HCT116 (cell line): ENCODE data around the gene MATN3. TPM values are rescaled to one million over a fixed set of nuclear protein-coding genes. Genes with fewer than 3 reads are reported as not detected.

Source experiments
- ATAC-seq: fragments of 200-7000 bp; cut with Tn5 transposase; 2 replicates; pipeline ENCODE4 v1.9.1; 2020; ENCODE audit warnings: mild to moderate bottlenecking, moderate library complexity
- BruUV-seq: library from RNA; stranded (reverse); fragments of 400-500 nt; replicated peaks from 2 replicates; lab custom pipeline; 2021; lab: Mats Ljungman, UMichigan
- CTCF ChIA-PET: fragments of 300-600 bp; sonication (Branson Sonifier 250); formaldehyde crosslinking; loops from one replicate; lab custom pipeline; 2021; ENCODE audit warnings: antibody characterized with exemption; lab: Charles Lee
- POLR2A ChIA-PET: fragments of 300-600, 350-600 bp; sonication (Branson Sonifier 250); formaldehyde crosslinking; loops from one replicate; lab custom pipeline; 2021; ENCODE audit warnings: antibody characterized with exemption; lab: Charles Lee
- RAD21 ChIA-PET, 2 experiments: fragments of 300-600 bp; sonication (Branson Sonifier 250); formaldehyde crosslinking; loops; one replicate each; lab custom pipeline; 2023; ENCODE audit warnings: low total read pairs in 2 of 2; ENCODE audit not compliant: uncharacterized antibody in 2 of 2, unreplicated experiment in 2 of 2, low non-redundant PET in 1 of 2; lab: Charles Lee
- DNase-seq: peaks from one replicate; pipeline ENCODE4 v3.0.0-alpha.2; 2010; ENCODE audit warnings: low read depth, low spot score
- H2AFZ ChIP-seq: fragments of 200-600 bp; shearing (Covaris generic), sonication (generic); 2 replicates; pipeline ENCODE4 v1.6.1; 2017; ENCODE audit warnings: low read depth, mixed run types, mixed read lengths, antibody characterized with exemption, low read length; ENCODE audit not compliant: poor library complexity, severe bottlenecking
- H3K27ac ChIP-seq: 2 replicates; pipeline ENCODE4 v1.5.1; 2012; ENCODE audit warnings: low read depth, low read length
- H3K27me3 ChIP-seq: fragments of 200-600 bp; sonication (generic); 2 replicates; pipeline ENCODE4 v1.6.1; 2016; ENCODE audit warnings: mixed run types, low read length, mixed read lengths; ENCODE audit not compliant: insufficient read depth
- H3K36me3 ChIP-seq, 2 experiments: fragments of 200-500 bp in 1 of 2; fragments of 200-600 bp in 1 of 2; sonication (Bioruptor generic) in 1 of 2; sonication (generic) in 1 of 2; 2 replicates each; pipeline versions ENCODE4 v1.5.1 to v1.6.1; 2014 to 2016; ENCODE audit warnings: low read length in 2 of 2, inconsistent platforms in 1 of 2, mixed read lengths in 1 of 2, mixed run types in 1 of 2; ENCODE audit not compliant: insufficient read depth in 2 of 2, control insufficient read depth in 1 of 2
- H3K4me1 ChIP-seq, 2 experiments: fragments of 200-600 bp in 1 of 2; sonication (generic) in 1 of 2; 2 replicates each; pipeline versions ENCODE4 v1.5.1 to v1.6.1; 2012 to 2017; ENCODE audit warnings: low read length in 2 of 2, inconsistent platforms in 1 of 2, mild to moderate bottlenecking in 1 of 2, mixed read lengths in 1 of 2, mixed run types in 1 of 2, moderate library complexity in 1 of 2; ENCODE audit not compliant: insufficient read depth in 2 of 2, control insufficient read depth in 1 of 2
- H3K4me2 ChIP-seq: fragments of 200-600 bp; sonication (generic); 2 replicates; pipeline ENCODE4 v1.6.1; 2017; ENCODE audit warnings: mixed run types, low read length, mixed read lengths
- H3K4me3 ChIP-seq, 2 experiments: fragments of 200-600 bp in 1 of 2; sonication (generic) in 1 of 2; replicated peaks in 1 of 2; 2 replicates each; pipeline ENCODE4 v1.5.1; 2011 to 2016; ENCODE audit warnings: low read length in 2 of 2, control low read depth in 1 of 2, low read depth in 1 of 2, mild to moderate bottlenecking in 1 of 2, mixed read lengths in 1 of 2, mixed run types in 1 of 2
- H3K79me2 ChIP-seq: fragments of 200-600 bp; sonication (generic); 2 replicates; pipeline ENCODE4 v1.6.1; 2017; ENCODE audit warnings: mild to moderate bottlenecking, mixed run types, low read length, moderate library complexity, mixed read lengths; ENCODE audit not compliant: insufficient read depth
- H3K9ac ChIP-seq: fragments of 200-600 bp; sonication (generic); 2 replicates; pipeline ENCODE4 v1.6.1; 2016; ENCODE audit warnings: low read length, mixed read lengths
- H3K9me2 ChIP-seq: fragments of 200-600 bp; sonication (generic), shearing (Covaris generic); 2 replicates; pipeline ENCODE4 v1.6.1; 2017; ENCODE audit warnings: mixed run types, mild to moderate bottlenecking, moderate library complexity; ENCODE audit not compliant: insufficient read depth
- H3K9me3 ChIP-seq, 2 experiments: fragments of 200-500 bp in 1 of 2; fragments of 200-600 bp in 1 of 2; sonication (Bioruptor generic) in 1 of 2; sonication (generic) in 1 of 2; 2 replicates each; pipeline ENCODE4 v1.6.1; 2014 to 2017; ENCODE audit warnings: low read length in 2 of 2, mixed read lengths in 2 of 2, inconsistent platforms in 1 of 2, low read depth in 1 of 2, mild to moderate bottlenecking in 1 of 2, mixed run types in 1 of 2, moderate library complexity in 1 of 2; ENCODE audit not compliant: control insufficient read depth in 1 of 2, insufficient read depth in 1 of 2
- H4K20me1 ChIP-seq: fragments of 200-600 bp; sonication (generic), shearing (Covaris generic); 2 replicates; pipeline ENCODE4 v1.6.1; 2017; ENCODE audit warnings: mixed run types, mild to moderate bottlenecking, moderate library complexity; ENCODE audit not compliant: insufficient read depth
- CBX3 ChIP-seq: IDR thresholded peaks from 2 replicates; pipeline ENCODE4 v1.6.1; 2012; ENCODE audit warnings: low read depth
- ELF1 ChIP-seq: IDR thresholded peaks from 2 replicates; pipeline ENCODE4 v1.6.1; 2012; ENCODE audit warnings: low read depth, borderline replicate concordance
- FOSL1 ChIP-seq: IDR thresholded peaks from 2 replicates; pipeline ENCODE4 v1.6.1; 2012; ENCODE audit warnings: low read depth
- JUND ChIP-seq: IDR thresholded peaks from 2 replicates; pipeline ENCODE4 v1.6.1; 2012
- ZFX ChIP-seq: fragments of 450-650 bp; IDR thresholded peaks from 2 replicates; pipeline ENCODE4 v1.6.1; 2017
- intact Hi-C: fragments of 100-400 bp; cut with micrococcal nuclease; formaldehyde crosslinking; loops from 2 replicates; pipeline ENCODE4 v1.10.0; 2022
- total RNA-seq: library from RNA; stranded (reverse); gene quantifications from one replicate; pipeline ENCODE4 v1.2.1, GENCODE V29; 2021; ENCODE audit not compliant: unreplicated experiment
- TF ChIP-seq, protein P1 (sequence below): IDR thresholded peaks from 2 replicates; pipeline ENCODE4 v1.6.1; 2012

The MATN3 gene
- total RNA-seq, 1 experiment from 2014 or later: not detected

DNA sequence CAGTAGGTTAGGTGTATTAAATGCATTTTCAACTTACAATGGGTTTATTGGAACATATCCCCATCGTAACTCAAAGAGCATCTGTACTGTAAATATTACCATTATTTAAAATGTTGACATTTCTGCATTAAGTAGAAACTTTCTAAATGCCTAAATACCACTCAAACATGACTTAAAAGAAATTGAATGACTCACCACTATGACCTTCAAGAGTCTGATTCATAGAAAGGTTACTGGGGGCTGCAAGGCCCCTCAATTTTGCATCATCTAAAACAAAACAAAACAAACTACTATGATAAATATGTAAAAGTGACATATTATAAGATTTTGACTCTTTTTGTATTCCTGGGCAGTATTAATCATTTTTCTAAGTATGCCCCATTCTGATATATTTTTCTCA lies 30.2 kb downstream of the MATN3 start:
- no peaks in the 10 kb centered on the region for H3K9me3 ChIP-seq
- DNase-seq: no peak

DNA sequence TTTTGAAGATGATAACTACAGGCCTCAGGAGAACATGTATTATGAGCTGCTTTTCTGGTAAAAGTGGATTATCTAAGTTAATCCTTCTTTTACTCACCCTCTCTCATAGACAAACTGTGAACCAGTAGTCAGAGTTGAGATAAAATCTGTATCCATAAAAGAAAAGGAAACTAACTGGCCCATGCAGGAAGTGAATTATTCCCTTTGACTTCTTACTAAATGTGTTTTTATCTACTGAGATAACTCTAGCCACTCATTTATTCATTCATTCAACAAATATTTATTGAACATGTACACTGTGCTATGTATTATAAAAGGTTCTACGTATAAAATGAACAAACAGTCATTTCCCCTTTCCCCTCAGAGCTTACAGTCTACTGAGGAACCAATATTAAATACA lies 32.5 kb downstream of the MATN3 start:
- Histone ChIP-seq H4K20me1 (no peaks in the 10 kb centered on the region), H3K79me2 (0 out of 2 replicates have a peak, but pooled peaks cover 5% of the 10 kb centered on the region), H3K9me3 (no peaks in the 10 kb centered on the region), H3K4me3 (no peak overlapping the region), H2AFZ (no peak overlapping the region), H3K9ac (no peak overlapping the region), H3K27me3 (no peaks in the 10 kb centered on the region), H3K27ac (no peak overlapping the region), H3K9me2 (no peaks in the 10 kb centered on the region), H3K4me2 (no peak overlapping the region), H3K4me1 (0 out of 4 replicates have a peak, but pooled peaks cover 0 to 2% of the 10 kb centered on the region in 2 experiments), H3K36me3 (peaks cover 11 to 12% of the 10 kb centered on the region in 2 experiments; a peak in 3 of 4 replicates)
- RAD21 ChIA-PET: no interaction called here
- CTCF ChIA-PET: no interaction called here
- no peak for TF ChIP-seq JUND
- no peak for TF ChIP-seq ZFX
- no peak for TF ChIP-seq ELF1
- TF ChIP-seq, protein P1, sequence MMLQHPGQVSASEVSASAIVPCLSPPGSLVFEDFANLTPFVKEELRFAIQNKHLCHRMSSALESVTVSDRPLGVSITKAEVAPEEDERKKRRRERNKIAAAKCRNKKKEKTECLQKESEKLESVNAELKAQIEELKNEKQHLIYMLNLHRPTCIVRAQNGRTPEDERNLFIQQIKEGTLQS: no peak
- TF ChIP-seq CBX3: no peak
- no peak for ATAC-seq
- BruUV-seq: no TSS peak
- intact Hi-C loops: no loop called here
- POLR2A ChIA-PET: no interaction called here
- DNase-seq: no peak

More for the DNA sequence above, 30.2 kb downstream of the MATN3 start:
- H3K9me2 ChIP-seq: no peaks in the 10 kb centered on the region
- ATAC-seq: no peak
- H3K4me3 ChIP-seq: no peak overlapping the region
- ChIA-PET CTCF (no interaction called here), RAD21 (no interaction called here), POLR2A (no interaction called here)
- H3K4me2 ChIP-seq: no peak overlapping the region
- H3K9ac ChIP-seq: no peak overlapping the region
- H3K79me2 ChIP-seq: 0 out of 2 replicates have a peak, but pooled peaks cover 6% of the 10 kb centered on the region
- no peak overlapping the region for H3K27ac ChIP-seq
- H2AFZ ChIP-seq: no peak overlapping the region
- H3K27me3 ChIP-seq: no peaks in the 10 kb centered on the region
- intact Hi-C loops: no loop called here
- BruUV-seq: no TSS peak
- H3K4me1 ChIP-seq: 0 out of 4 replicates have a peak, but pooled peaks cover 0 to 2% of the 10 kb centered on the region in 2 experiments
- no peaks in the 10 kb centered on the region for H4K20me1 ChIP-seq
- H3K36me3 ChIP-seq: peaks cover 6 to 9% of the 10 kb centered on the region in 2 experiments; a peak in 2 of 4 replicates
- TF ChIP-seq CBX3 (no peak), FOSL1 (peak; percentile 29; the same call in 1 of the 2 replicates)
